Gastroesophageal sphincter (tissue), 4 donors: ENCODE measurements around the gene LGI1. TPM values are rescaled to one million over a fixed set of nuclear protein-coding genes. Genes with fewer than 3 reads are reported as not detected.
A peak's percentile ranks its signal among the peaks of the same experiment; 100 is the strongest.

Source experiments
- ATAC-seq: fragments of 150-250 bp; one replicate; pipeline ENCODE4 v1.9.1; 2016; ENCODE audit warnings: mild to moderate bottlenecking, moderate library complexity
- H3K27ac ChIP-seq, 4 donors: fragments of 200-600 bp; sonication (generic) in 3 of 4; 1 replicate in 3 of 4; 2 replicates in 1 of 4; pipeline ENCODE4 v1.5.1; 2016 to 2019
- H3K27me3 ChIP-seq: fragments of 200-600 bp; sonication (generic); one replicate; pipeline ENCODE4 v1.5.1; 2019
- H3K36me3 ChIP-seq, 2 donors: fragments of 200-600 bp; sonication (generic); one replicate each; pipeline ENCODE4 v1.5.1; 2019; ENCODE audit warnings: control low read depth in 1 of 2
- H3K4me1 ChIP-seq, 3 donors: fragments of 200-600 bp; sonication (generic); 1 replicate in 2 of 3; 2 replicates in 1 of 3; pipeline ENCODE4 v1.5.1; 2016 to 2019; ENCODE audit warnings: control low read depth in 2 of 3
- H3K4me3 ChIP-seq, 2 donors: fragments of 200-600 bp; sonication (generic); one replicate each; pipeline ENCODE4 v1.5.1; 2019; ENCODE audit warnings: mild to moderate bottlenecking in 1 of 2, moderate library complexity in 1 of 2
- H3K9me3 ChIP-seq, 3 donors: fragments of 200-600 bp; sonication (generic); one replicate each; pipeline ENCODE4 v1.5.1; 2017 to 2019; ENCODE audit warnings: control low read depth in 2 of 3
- EP300 ChIP-seq: sonication (generic); formaldehyde crosslinking; IDR thresholded peaks from one replicate; pipeline ENCODE4 v1.6.1; 2017; ENCODE audit warnings: antibody characterized with exemption, mild to moderate bottlenecking
- POLR2A ChIP-seq, 2 donors: fragments of 450-650 bp; IDR thresholded peaks; one replicate each; pipeline ENCODE4 v1.6.1; 2017; ENCODE audit warnings: antibody characterized with exemption in 2 of 2, mild to moderate bottlenecking in 2 of 2, moderate library complexity in 1 of 2
- POLR2AphosphoS5 ChIP-seq: sonication (generic); formaldehyde crosslinking; IDR thresholded peaks from one replicate; pipeline ENCODE4 v1.6.1; 2017; ENCODE audit warnings: antibody characterized with exemption
- WGBS, 2 donors: methylation state at CpG; one replicate each; pipeline ENCODE4 v1.1.5; 2018; ENCODE audit warnings: low coverage in 1 of 2; 5-methylcytosine and 5-hydroxymethylcytosine counted together
- total RNA-seq, 4 donors: library from RNA; depleted of rRNA; stranded (reverse); fragments of >200 nt; gene quantifications; one replicate each; pipeline ENCODE4 v1.1.0, GENCODE V29; 2016
- TF ChIP-seq, protein P1 (sequence below), 4 experiments: fragments of 200-600 bp in 2 of 4; fragments of 450-650 bp in 2 of 4; sonication (generic) in 1 of 4; IDR thresholded peaks; one replicate each; pipeline ENCODE4 v1.5.1; 2017 to 2019; ENCODE audit warnings: antibody characterized with exemption in 4 of 4, mild to moderate bottlenecking in 2 of 4, moderate library complexity in 2 of 4

The LGI1 gene
- total RNA-seq, 4 donors from 2014 or later, result 0.17 to 1.9 (median 0.35) TPM; not detected in 1

DNA sequence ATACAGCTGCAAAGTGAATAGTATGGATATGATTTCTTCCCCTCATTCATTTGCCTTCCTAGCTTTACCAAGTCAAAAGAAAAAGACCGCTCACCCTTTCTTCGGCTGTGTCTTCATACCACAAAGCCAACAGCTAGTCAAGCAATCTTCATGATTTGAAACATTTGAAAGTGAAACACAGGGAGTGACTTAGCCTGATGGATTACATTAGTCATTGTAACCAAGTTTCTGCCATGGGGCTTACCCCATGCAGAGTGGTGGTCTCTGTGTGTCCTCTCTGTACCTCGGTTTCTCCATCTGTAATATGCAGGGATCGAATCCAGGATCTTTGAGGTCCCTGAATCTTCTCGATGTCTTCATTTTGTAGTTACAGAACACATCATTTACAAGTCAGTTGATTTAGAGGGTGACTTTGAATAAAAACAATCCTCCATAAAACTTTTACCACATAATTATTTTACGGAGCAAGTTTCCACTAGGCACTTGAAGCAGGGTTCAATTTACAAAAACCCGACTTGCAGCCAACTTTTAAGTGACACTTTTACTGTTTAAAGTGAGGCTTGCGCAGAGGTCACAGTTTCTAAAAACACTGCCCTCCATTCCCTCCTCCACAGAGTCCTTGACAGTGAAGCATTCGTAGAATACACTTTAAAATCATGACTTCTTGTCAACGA, 2.2 kb upstream of the LGI1 start:
- H3K27me3 ChIP-seq, result peaks cover 12% of the 10 kb centered on the region
- no peaks in the 10 kb centered on the region for H3K36me3 ChIP-seq
- TF ChIP-seq, protein P1, sequence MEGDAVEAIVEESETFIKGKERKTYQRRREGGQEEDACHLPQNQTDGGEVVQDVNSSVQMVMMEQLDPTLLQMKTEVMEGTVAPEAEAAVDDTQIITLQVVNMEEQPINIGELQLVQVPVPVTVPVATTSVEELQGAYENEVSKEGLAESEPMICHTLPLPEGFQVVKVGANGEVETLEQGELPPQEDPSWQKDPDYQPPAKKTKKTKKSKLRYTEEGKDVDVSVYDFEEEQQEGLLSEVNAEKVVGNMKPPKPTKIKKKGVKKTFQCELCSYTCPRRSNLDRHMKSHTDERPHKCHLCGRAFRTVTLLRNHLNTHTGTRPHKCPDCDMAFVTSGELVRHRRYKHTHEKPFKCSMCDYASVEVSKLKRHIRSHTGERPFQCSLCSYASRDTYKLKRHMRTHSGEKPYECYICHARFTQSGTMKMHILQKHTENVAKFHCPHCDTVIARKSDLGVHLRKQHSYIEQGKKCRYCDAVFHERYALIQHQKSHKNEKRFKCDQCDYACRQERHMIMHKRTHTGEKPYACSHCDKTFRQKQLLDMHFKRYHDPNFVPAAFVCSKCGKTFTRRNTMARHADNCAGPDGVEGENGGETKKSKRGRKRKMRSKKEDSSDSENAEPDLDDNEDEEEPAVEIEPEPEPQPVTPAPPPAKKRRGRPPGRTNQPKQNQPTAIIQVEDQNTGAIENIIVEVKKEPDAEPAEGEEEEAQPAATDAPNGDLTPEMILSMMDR (IDR thresholded peaks at IDR 0.05), result no peak
- no peak for TF ChIP-seq EP300
- TF ChIP-seq POLR2AphosphoS5, result no peak
- TF ChIP-seq POLR2A (IDR thresholded peaks at IDR 0.05), result no peak
- no peak for ATAC-seq
- H3K9me3 ChIP-seq, result no peaks in the 10 kb centered on the region
- 66 to 71% methylated on average over 7 to 10 of the region's 10 CpGs for WGBS, 2 donors
- H3K27ac ChIP-seq, result no peak overlapping the region
- no peak overlapping the region for H3K4me3 ChIP-seq
- peaks cover 0 to 37% (median 3%) of the 10 kb centered on the region in 3 donors for H3K4me1 ChIP-seq

DNA sequence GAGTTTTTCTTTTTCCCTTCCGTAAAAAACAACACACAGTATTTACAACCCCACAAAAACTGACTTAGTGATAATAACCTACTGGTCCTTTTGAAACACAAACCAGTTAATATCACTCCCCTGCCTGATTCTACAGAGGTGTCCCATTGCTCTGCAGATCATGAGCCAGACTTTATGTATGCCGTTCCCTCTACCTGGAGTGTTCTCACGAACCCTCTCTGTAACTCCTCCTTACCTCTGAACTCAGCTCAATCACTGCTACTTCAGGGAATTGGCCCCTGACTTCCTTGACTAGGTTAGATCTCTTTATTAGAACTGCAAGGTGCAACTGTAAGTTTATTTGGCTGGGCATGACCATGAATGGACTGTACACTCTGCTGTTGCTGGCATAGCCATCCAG, 1.6 kb upstream of the LGI1 start:
- Histone ChIP-seq H3K4me3 (no peak overlapping the region), H3K27me3 (peaks cover 13% of the 10 kb centered on the region), H3K4me1 (peaks cover 0 to 37% (median 3%) of the 10 kb centered on the region in 3 donors), H3K9me3 (no peaks in the 10 kb centered on the region), H3K36me3 (no peaks in the 10 kb centered on the region), H3K27ac (no peak overlapping the region)
- 59 to 89% methylated on average over 1 to 2 of the region's 3 CpGs for WGBS, 2 donors
- ATAC-seq, result no peak
- TF ChIP-seq, protein P1 (IDR thresholded peaks at IDR 0.05), result no peak
- no peak for TF ChIP-seq EP300
- TF ChIP-seq POLR2A (IDR thresholded peaks at IDR 0.05), result no peak
- no peak for TF ChIP-seq POLR2AphosphoS5

DNA sequence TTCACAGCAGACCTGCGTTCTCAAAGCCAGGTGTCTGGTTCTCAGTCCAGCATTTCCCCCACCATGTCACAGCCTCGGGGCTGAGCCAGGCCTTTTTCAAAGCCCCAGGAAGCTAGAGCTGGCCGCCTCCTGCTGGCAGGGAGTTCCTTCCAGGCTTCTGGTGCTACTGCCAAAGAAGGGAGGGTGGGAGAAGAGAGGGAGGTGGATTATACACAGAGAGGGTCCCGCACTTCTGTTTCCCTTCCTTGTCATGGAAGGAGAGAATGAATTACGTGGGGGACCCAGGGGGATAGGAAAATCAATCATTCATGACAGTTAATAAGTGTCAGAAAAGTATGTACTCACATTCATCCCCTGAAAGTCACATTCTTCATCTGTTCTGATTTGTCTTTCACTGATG, 600 bp upstream of the LGI1 start:
- Histone ChIP-seq H3K9me3 (no peaks in the 10 kb centered on the region), H3K4me1 (peaks cover 0 to 28% (median 0%) of the 10 kb centered on the region in 3 donors), H3K36me3 (no peaks in the 10 kb centered on the region), H3K27ac (no peak overlapping the region), H3K27me3 (peaks cover 12% of the 10 kb centered on the region), H3K4me3 (peak overlapping the region in 1 of 2 donors; percentile 28)
- WGBS, 2 donors, result 13 to 21% methylated on average over 2 to 3 of the region's 5 CpGs
- TF ChIP-seq EP300, result no peak
- TF ChIP-seq POLR2A (IDR thresholded peaks at IDR 0.05), result no peak
- no peak for TF ChIP-seq POLR2AphosphoS5
- TF ChIP-seq, protein P1 (IDR thresholded peaks at IDR 0.05), result no peak
- no peak for ATAC-seq

DNA sequence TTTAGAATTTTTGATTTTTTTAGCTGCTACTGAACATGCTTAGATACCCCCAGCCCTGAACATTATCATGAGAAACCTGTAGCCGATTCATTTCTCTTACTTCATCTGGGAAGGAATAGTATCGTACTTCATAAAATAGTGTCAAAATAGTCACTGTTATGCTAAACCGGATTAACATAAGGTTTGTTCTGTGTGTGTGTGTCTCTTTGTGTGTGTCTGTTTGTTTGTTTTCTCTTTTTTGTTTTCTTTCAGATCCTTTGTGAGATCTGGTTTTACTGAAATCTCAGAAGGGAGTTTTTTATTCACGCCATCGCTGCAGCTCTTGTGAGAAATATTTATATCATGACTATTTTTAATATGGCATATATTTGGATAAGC, 761 bp downstream of the LGI1 start:
- Histone ChIP-seq H3K36me3 (no peaks in the 10 kb centered on the region), H3K4me3 (peak overlapping the region in 1 of 2 donors; percentile 28), H3K27ac (no peak overlapping the region), H3K27me3 (peaks cover 12% of the 10 kb centered on the region), H3K4me1 (peaks cover 0 to 18% (median 0%) of the 10 kb centered on the region in 3 donors), H3K9me3 (no peaks in the 10 kb centered on the region)
- WGBS, 2 donors, result 40 to 61% methylated on average over 4 to 5 of the region's 5 CpGs
- TF ChIP-seq POLR2AphosphoS5, result no peak
- TF ChIP-seq, protein P1 (IDR thresholded peaks at IDR 0.05), result no peak
- no peak for TF ChIP-seq POLR2A (IDR thresholded peaks at IDR 0.05)
- no peak for TF ChIP-seq EP300
- no peak for ATAC-seq

DNA sequence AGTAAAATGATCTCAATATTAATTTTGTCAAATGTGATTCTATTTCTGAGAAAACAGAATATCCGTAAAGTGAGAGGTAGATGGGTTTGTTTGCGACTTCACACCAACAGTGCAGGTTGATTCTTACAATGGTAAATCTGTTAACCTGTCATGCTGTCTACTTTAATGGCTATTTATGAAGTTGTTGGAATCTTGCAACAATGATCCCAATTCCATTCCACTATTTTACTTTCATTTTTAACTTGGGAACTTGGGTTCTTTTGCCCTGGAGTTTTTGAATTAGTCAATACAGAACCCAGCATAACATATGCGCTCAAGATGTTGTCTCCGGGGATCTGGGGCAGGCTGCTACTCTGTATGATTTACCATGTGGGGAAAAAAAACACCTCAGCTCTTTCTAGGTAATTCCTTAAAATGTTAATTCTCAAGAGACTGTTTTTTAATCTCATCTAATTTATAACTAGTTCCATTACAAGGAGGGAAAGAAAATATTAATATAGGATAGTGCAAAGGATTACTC, 1.2 kb downstream of the LGI1 start:
- Histone ChIP-seq H3K4me3 (no peak overlapping the region), H3K9me3 (no peaks in the 10 kb centered on the region), H3K36me3 (no peaks in the 10 kb centered on the region), H3K27me3 (peaks cover 12% of the 10 kb centered on the region), H3K4me1 (peaks cover 0 to 13% (median 0%) of the 10 kb centered on the region in 3 donors), H3K27ac (no peak overlapping the region)
- 66 to 74% methylated on average over 4 of the region's 4 CpGs for WGBS, 2 donors
- TF ChIP-seq, protein P1 (IDR thresholded peaks at IDR 0.05), result no peak
- TF ChIP-seq EP300, result no peak
- TF ChIP-seq POLR2AphosphoS5, result no peak
- no peak for TF ChIP-seq POLR2A (IDR thresholded peaks at IDR 0.05)
- no peak for ATAC-seq
